22Rv1 (cell line): ENCODE data around the gene SMIM23.

Source experiments
- CTCF ChIP-seq: fragments of 450-650 bp; IDR thresholded peaks from 2 replicates; pipeline ENCODE4 v1.5.1; 2017; ENCODE audit warnings: mild to moderate bottlenecking
- ZFX ChIP-seq: fragments of 450-650 bp; IDR thresholded peaks from 2 replicates; pipeline ENCODE4 v1.6.1; 2017; ENCODE audit warnings: antibody characterized with exemption, borderline replicate concordance

GRCh38 chr5:171738501-171738900, 47.1 kb upstream of the SMIM23 start:
- TF ChIP-seq CTCF (no peak), ZFX (no peak)
